ENCODE data around the gene CTDP1.
"Not testable (repeated sequence)": the region's sequence is repeated elsewhere in the genome, so short reads cannot be mapped to it uniquely, and the experiment has no call there.

The CTDP1 gene

GRCh38 chr18:79697178-79697577 lies 17.6 kb downstream of the CTDP1 start:
- no peak for DNase-seq

- DNase-seq: no peak
Observed at GRCh38 chr18:79697976-79698375, 18.4 kb downstream of the CTDP1 start.

GRCh38 chr18:79698668-79699335 lies 19.2 kb downstream of the CTDP1 start:
- DNase-seq: peak in 5 of 56 donors; percentile 4 to 31 (median 23)

GRCh38 chr18:79699653-79700052 lies 20.1 kb downstream of the CTDP1 start:
- no peak for DNase-seq

GRCh38 chr18:79702906-79703305 lies 23.3 kb downstream of the CTDP1 start:
- DNase-seq: no peak

GRCh38 chr18:79704631-79705030 lies 25.0 kb downstream of the CTDP1 start:
- no peak for DNase-seq

- no peak for DNase-seq
Observed at GRCh38 chr18:79705272-79705671, 25.7 kb downstream of the CTDP1 start.

- no peak for DNase-seq
Observed at GRCh38 chr18:79706006-79706405, 26.4 kb downstream of the CTDP1 start.

- no peak for DNase-seq
Observed at GRCh38 chr18:79706658-79707057, 27.1 kb downstream of the CTDP1 start.

- no peak for DNase-seq
Observed at GRCh38 chr18:79707239-79707638, 27.6 kb downstream of the CTDP1 start.

- DNase-seq: no peak
Observed at GRCh38 chr18:79707671-79708070, 28.1 kb downstream of the CTDP1 start.

- DNase-seq: no peak
Observed at GRCh38 chr18:79708412-79708811, 28.8 kb downstream of the CTDP1 start.

- no peak for DNase-seq
Observed at GRCh38 chr18:79712206-79712857, 32.7 kb downstream of the CTDP1 start.

- DNase-seq: no peak
Observed at GRCh38 chr18:79713341-79713740, 33.7 kb downstream of the CTDP1 start.

- DNase-seq: no peak
Observed at GRCh38 chr18:79714531-79715240, 35.1 kb downstream of the CTDP1 start.

GRCh38 chr18:79715280-79715679 lies 35.7 kb downstream of the CTDP1 start:
- DNase-seq: no peak

GRCh38 chr18:79717059-79717458 lies 37.5 kb downstream of the CTDP1 start:
- DNase-seq: no peak

GRCh38 chr18:79717555-79718074 lies 38.0 kb downstream of the CTDP1 start:
- DNase-seq: no peak

- no peak for DNase-seq
Observed at GRCh38 chr18:79718126-79718525, 38.5 kb downstream of the CTDP1 start.

- DNase-seq: no peak
Observed at GRCh38 chr18:79718878-79719477, 39.4 kb downstream of the CTDP1 start.

- not testable (repeated sequence) for DNase-seq
Observed at GRCh38 chr18:79719478-79720358, 40.1 kb downstream of the CTDP1 start.

All from nucleus accumbens (tissue), 56 donors.